Measurements from ENCODE around the gene NHSL1. TPM values are rescaled to one million over a fixed set of nuclear protein-coding genes. Genes with fewer than 3 reads are reported as not detected.
A peak's percentile ranks its signal among the peaks of the same experiment; 100 is the strongest.

NHSL1 gene
- total RNA-seq, 2 donors from 2014 or later = 16.3 to 17.5 TPM

DNA sequence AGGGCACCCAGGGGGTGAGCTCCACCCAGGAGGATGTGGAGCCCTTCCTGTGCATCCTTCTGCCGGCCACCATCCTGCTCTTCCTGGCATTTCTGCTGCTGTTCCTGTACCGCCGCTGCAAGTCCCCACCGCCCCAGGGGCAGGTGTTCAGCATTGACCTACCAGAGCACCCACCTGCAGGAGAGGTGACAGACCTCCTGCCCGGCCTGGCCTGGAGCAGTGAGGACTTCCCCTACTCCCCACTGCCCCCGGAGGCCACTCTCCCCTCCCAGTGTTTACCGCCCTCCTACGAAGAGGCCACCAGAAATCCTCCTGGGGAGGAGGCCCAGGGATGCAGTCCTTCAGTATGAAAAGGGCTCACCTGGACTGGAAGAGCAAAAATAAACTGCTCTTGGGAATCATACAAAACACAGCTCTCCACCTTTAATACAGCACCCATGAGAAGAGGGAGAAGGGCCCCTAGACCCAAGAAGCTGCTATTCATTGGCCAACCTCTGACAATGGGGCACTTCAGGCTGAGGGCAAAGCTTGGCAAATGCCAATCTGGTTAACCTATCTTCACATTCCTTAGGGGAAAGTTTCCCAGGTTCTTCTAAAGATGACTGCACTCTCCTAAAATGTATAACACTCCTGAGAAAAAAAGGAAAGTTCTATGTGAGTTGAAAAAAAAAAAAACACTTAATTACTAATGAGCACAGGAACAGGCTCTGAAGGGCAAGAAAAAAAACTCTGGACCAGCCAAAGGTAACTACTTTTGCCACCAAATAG, 116.6 kb downstream of the NHSL1 start:
- no peak overlapping the region for H3K9ac ChIP-seq (ENCODE audit: extremely low read depth, low read length, poor library complexity, severe bottlenecking)
- TF ChIP-seq, protein P1, sequence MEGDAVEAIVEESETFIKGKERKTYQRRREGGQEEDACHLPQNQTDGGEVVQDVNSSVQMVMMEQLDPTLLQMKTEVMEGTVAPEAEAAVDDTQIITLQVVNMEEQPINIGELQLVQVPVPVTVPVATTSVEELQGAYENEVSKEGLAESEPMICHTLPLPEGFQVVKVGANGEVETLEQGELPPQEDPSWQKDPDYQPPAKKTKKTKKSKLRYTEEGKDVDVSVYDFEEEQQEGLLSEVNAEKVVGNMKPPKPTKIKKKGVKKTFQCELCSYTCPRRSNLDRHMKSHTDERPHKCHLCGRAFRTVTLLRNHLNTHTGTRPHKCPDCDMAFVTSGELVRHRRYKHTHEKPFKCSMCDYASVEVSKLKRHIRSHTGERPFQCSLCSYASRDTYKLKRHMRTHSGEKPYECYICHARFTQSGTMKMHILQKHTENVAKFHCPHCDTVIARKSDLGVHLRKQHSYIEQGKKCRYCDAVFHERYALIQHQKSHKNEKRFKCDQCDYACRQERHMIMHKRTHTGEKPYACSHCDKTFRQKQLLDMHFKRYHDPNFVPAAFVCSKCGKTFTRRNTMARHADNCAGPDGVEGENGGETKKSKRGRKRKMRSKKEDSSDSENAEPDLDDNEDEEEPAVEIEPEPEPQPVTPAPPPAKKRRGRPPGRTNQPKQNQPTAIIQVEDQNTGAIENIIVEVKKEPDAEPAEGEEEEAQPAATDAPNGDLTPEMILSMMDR (conservative IDR thresholded peaks at IDR 0.05) = peak; percentile 61
- no peaks in the 10 kb centered on the region for H3K27me3 Mint-ChIP-seq (ENCODE audit: insufficient read depth)
- no peaks in the 10 kb centered on the region for H3K36me3 ChIP-seq (ENCODE audit: control insufficient read depth, insufficient read depth, low read length)
- WGBS, 2 experiments (ENCODE audit: insufficient coverage in 1 of 2, insufficient read length in 1 of 2) = 90% methylated on average over 2 to 8 of the region's 8 CpGs
- H3K27ac ChIP-seq (ENCODE audit: low read depth, low read length) = no peak overlapping the region
- no peaks in the 10 kb centered on the region for H3K27me3 ChIP-seq (ENCODE audit: control insufficient read depth, insufficient read depth, low read length, poor library complexity, severe bottlenecking)
- no peaks in the 10 kb centered on the region for H3K9me3 ChIP-seq (ENCODE audit: control insufficient read depth, low read length)
- no peak overlapping the region for H3K4me3 ChIP-seq (ENCODE audit: low read length)
- H3K36me3 Mint-ChIP-seq (ENCODE audit: low read depth) = no peaks in the 10 kb centered on the region
- DNase-seq = peak; percentile 84
- no peaks in the 10 kb centered on the region for H3K9me3 Mint-ChIP-seq
- H3K4me1 ChIP-seq (ENCODE audit: control insufficient read depth, insufficient read depth, low read length) = peaks cover 7% of the 10 kb centered on the region
- H3K4me3 Mint-ChIP-seq = no peak overlapping the region
- H3K27ac Mint-ChIP-seq = peak overlapping the region; percentile 12
- H3K4me1 Mint-ChIP-seq = peaks cover 37% of the 10 kb centered on the region

DNA sequence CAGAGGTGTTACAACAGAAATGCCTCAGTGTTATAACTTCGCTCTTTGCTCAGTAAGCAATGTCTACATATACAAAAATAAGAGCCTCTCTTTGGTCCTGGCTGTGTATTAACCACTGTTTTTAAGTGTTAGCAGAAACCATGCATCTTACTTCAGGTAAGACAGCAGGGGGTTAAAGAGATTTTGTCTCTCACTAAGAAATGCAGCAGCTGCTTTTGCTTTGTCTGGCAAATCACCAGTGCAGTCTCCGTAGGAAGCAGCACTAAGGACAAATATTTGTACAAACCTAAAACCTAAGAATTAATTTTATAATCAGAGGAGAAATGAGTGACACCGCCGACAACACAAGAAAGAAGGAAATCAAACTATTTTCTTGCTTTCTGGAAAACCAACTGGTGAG, 120.8 kb downstream of the NHSL1 start:
- H3K36me3 ChIP-seq (ENCODE audit: control insufficient read depth, insufficient read depth, low read length) = no peaks in the 10 kb centered on the region
- H3K4me1 Mint-ChIP-seq = peaks cover 36% of the 10 kb centered on the region
- H3K4me3 ChIP-seq (ENCODE audit: low read length) = no peak overlapping the region
- no peak overlapping the region for H3K9ac ChIP-seq (ENCODE audit: extremely low read depth, low read length, poor library complexity, severe bottlenecking)
- no peak for DNase-seq
- no peaks in the 10 kb centered on the region for H3K9me3 Mint-ChIP-seq
- no peak overlapping the region for H3K27ac ChIP-seq (ENCODE audit: low read depth, low read length)
- H3K27ac Mint-ChIP-seq = peak overlapping the region; percentile 14
- no peaks in the 10 kb centered on the region for H3K27me3 ChIP-seq (ENCODE audit: control insufficient read depth, insufficient read depth, low read length, poor library complexity, severe bottlenecking)
- H3K4me3 Mint-ChIP-seq = no peak overlapping the region
- no peaks in the 10 kb centered on the region for H3K9me3 ChIP-seq (ENCODE audit: control insufficient read depth, low read length)
- WGBS, 2 experiments (ENCODE audit: insufficient coverage in 1 of 2, insufficient read length in 1 of 2) = 66 to 100% methylated on average over 1 to 4 of the region's 4 CpGs
- TF ChIP-seq, protein P1 (conservative IDR thresholded peaks at IDR 0.05) = no peak
- no peaks in the 10 kb centered on the region for H3K36me3 Mint-ChIP-seq (ENCODE audit: low read depth)
- H3K27me3 Mint-ChIP-seq (ENCODE audit: insufficient read depth) = no peaks in the 10 kb centered on the region
- H3K4me1 ChIP-seq (ENCODE audit: control insufficient read depth, insufficient read depth, low read length) = peaks cover 8% of the 10 kb centered on the region

DNA sequence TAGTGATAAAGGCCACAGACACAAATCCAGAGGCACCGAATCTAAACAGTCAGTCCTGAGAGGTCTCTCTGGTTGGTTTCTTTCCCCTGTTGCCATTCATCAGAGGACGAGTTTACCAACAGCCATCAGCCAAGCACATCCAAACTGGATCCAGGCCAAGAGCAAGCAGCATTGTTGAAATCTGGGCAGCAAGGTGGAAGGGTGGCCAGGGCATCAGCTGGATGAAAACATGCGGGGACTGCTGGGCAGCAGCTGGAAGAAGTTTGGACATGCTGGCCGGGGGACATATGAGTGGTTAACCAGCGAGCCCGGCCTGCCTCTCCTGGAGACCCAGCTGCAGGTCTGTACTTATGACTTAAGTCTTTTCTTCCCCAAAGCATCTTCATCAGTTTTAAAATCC, 121.5 kb downstream of the NHSL1 start, which contains the start of gene SMIM28:
SMIM28 (plus strand) TSS at position 62 of the 400 bp plus-strand sequence; CDS start at position 230, 168 bp downstream.
- DNase-seq = peak; percentile 59
- 85% methylated on average over 6 of the region's 6 CpGs; no CpG with 5 or more reads in 1 of the 2 experiments for whole genome bisulfite sequencing, 2 experiments (ENCODE audit: insufficient coverage in 1 of 2, insufficient read length in 1 of 2)
- no peaks in the 10 kb centered on the region for H3K36me3 Mint-ChIP-seq (ENCODE audit: low read depth)
- Histone ChIP-seq H3K27ac (ENCODE audit: low read depth, low read length) (no peak within 1 kb of the TSS), H3K36me3 (ENCODE audit: control insufficient read depth, insufficient read depth, low read length) (no peaks in the 10 kb centered on the region), H3K9ac (ENCODE audit: extremely low read depth, low read length, poor library complexity, severe bottlenecking) (no peak within 1 kb of the TSS), H3K27me3 (ENCODE audit: control insufficient read depth, insufficient read depth, low read length, poor library complexity, severe bottlenecking) (no peaks in the 10 kb centered on the region), H3K9me3 (ENCODE audit: control insufficient read depth, low read length) (no peaks in the 10 kb centered on the region), H3K4me3 (ENCODE audit: low read length) (no peak within 1 kb of the TSS), H3K4me1 (ENCODE audit: control insufficient read depth, insufficient read depth, low read length) (peaks cover 8% of the 10 kb centered on the region)
- H3K27ac Mint-ChIP-seq = peak within 1 kb of the TSS; percentile 14
- H3K9me3 Mint-ChIP-seq = no peaks in the 10 kb centered on the region
- TF ChIP-seq, protein P1 (conservative IDR thresholded peaks at IDR 0.05) = no peak
- peaks cover 30% of the 10 kb centered on the region for H3K4me1 Mint-ChIP-seq
- no peak within 1 kb of the TSS for H3K4me3 Mint-ChIP-seq
- H3K27me3 Mint-ChIP-seq (ENCODE audit: insufficient read depth) = no peaks in the 10 kb centered on the region
